HFF-Myc (cell line): Measurements from ENCODE around the gene DPF3.

Experiments used
- DNase-seq: peaks from one replicate; pipeline ENCODE4 v3.0.0-alpha.2; 2011; ENCODE audit warnings: low read depth; ENCODE audit errors: extremely low read depth
- H3K4me3 ChIP-seq: replicated peaks from 2 replicates; pipeline ENCODE4 v1.5.1; 2011; ENCODE audit warnings: low read depth, mild to moderate bottlenecking, control low read depth, low read length
- CTCF ChIP-seq: IDR thresholded peaks from 2 replicates; pipeline ENCODE4 v1.5.1; 2012; ENCODE audit warnings: mild to moderate bottlenecking, low read depth, low read length, control low read depth; ENCODE audit errors: missing control alignments

The DPF3 gene

GRCh38 chr14:72774894-72775620 lies 118.8 kb downstream of the DPF3 start:
- no peak for DNase-seq
- no peak overlapping the region for H3K4me3 ChIP-seq
- no peak for TF ChIP-seq CTCF

GRCh38 chr14:72774141-72774540 lies 119.8 kb downstream of the DPF3 start:
- H3K4me3 ChIP-seq, result no peak overlapping the region
- DNase-seq, result no peak
- no peak for TF ChIP-seq CTCF

GRCh38 chr14:72771561-72771960 lies 122.3 kb downstream of the DPF3 start:
- H3K4me3 ChIP-seq, result no peak overlapping the region
- DNase-seq, result no peak
- TF ChIP-seq CTCF, result no peak

- no peak overlapping the region for H3K4me3 ChIP-seq
- no peak for DNase-seq
- TF ChIP-seq CTCF, result no peak
Observed at GRCh38 chr14:72766296-72766695, 127.6 kb downstream of the DPF3 start.

GRCh38 chr14:72763892-72764291 lies 130.0 kb downstream of the DPF3 start:
- no peak for TF ChIP-seq CTCF
- DNase-seq, result no peak
- no peak overlapping the region for H3K4me3 ChIP-seq

GRCh38 chr14:72759670-72760069 lies 134.2 kb downstream of the DPF3 start:
- H3K4me3 ChIP-seq, result no peak overlapping the region
- DNase-seq, result no peak
- no peak for TF ChIP-seq CTCF

GRCh38 chr14:72758993-72759392 lies 134.9 kb downstream of the DPF3 start:
- no peak for DNase-seq
- H3K4me3 ChIP-seq, result no peak overlapping the region
- no peak for TF ChIP-seq CTCF
